Calu3 (cell line): ENCODE measurements around the gene INF2. TPM values are rescaled to one million over a fixed set of nuclear protein-coding genes. Genes with fewer than 3 reads are reported as not detected.

Experiments
- BruUV-seq: library from RNA; stranded (reverse); fragments of 400-500 nt; replicated peaks from 2 replicates; lab custom pipeline; 2021; lab: Mats Ljungman, UMichigan
- CTCF ChIA-PET: fragments of 300-600 bp; sonication (Branson Sonifier 250); formaldehyde crosslinking; loops from one replicate; lab custom pipeline; 2022; ENCODE audit warnings: antibody characterized with exemption; lab: Charles Lee
- DNase-seq: peaks from one replicate; pipeline ENCODE4 v3.0.0; 2022
- H3K27ac Mint-ChIP-seq: one replicate; pipeline ENCODE4 v1.8.0; 2022; ENCODE audit warnings: mixed read lengths; ENCODE audit not compliant: unreplicated experiment
- H3K27me3 Mint-ChIP-seq: one replicate; pipeline ENCODE4 v1.8.0; 2022; ENCODE audit warnings: mixed read lengths; ENCODE audit not compliant: unreplicated experiment
- H3K36me3 Mint-ChIP-seq: one replicate; pipeline ENCODE4 v1.8.0; 2022; ENCODE audit warnings: mild to moderate bottlenecking, moderate library complexity, mixed read lengths; ENCODE audit not compliant: insufficient read depth, unreplicated experiment
- H3K4me1 Mint-ChIP-seq: one replicate; pipeline ENCODE4 v1.8.0; 2022; ENCODE audit warnings: mild to moderate bottlenecking, low read depth, mixed read lengths; ENCODE audit not compliant: unreplicated experiment
- H3K4me3 Mint-ChIP-seq: one replicate; pipeline ENCODE4 v1.8.0; 2022; ENCODE audit warnings: mild to moderate bottlenecking, low read depth, moderate library complexity, mixed read lengths; ENCODE audit not compliant: unreplicated experiment
- H3K9me3 Mint-ChIP-seq: one replicate; pipeline ENCODE4 v1.8.0; 2022; ENCODE audit warnings: low read depth, mixed read lengths; ENCODE audit not compliant: unreplicated experiment
- intact Hi-C: fragments of 100-400 bp; cut with micrococcal nuclease; formaldehyde crosslinking; loops from one replicate; pipeline ENCODE4 v1.10.0; 2022; ENCODE audit not compliant: unreplicated experiment
- total RNA-seq: library from RNA; stranded (reverse); gene quantifications from 2 replicates; pipeline ENCODE4 v1.2.3, GENCODE V29; 2022
- TF ChIP-seq, protein P1 (sequence below): fragments of 200-600 bp; IDR thresholded peaks from one replicate; pipeline ENCODE4 v1.8.0; 2022; ENCODE audit warnings: antibody characterized with exemption; ENCODE audit not compliant: unreplicated experiment

INF2 gene
- total RNA-seq, 1 experiment from 2014 or later = 208 TPM

DNA sequence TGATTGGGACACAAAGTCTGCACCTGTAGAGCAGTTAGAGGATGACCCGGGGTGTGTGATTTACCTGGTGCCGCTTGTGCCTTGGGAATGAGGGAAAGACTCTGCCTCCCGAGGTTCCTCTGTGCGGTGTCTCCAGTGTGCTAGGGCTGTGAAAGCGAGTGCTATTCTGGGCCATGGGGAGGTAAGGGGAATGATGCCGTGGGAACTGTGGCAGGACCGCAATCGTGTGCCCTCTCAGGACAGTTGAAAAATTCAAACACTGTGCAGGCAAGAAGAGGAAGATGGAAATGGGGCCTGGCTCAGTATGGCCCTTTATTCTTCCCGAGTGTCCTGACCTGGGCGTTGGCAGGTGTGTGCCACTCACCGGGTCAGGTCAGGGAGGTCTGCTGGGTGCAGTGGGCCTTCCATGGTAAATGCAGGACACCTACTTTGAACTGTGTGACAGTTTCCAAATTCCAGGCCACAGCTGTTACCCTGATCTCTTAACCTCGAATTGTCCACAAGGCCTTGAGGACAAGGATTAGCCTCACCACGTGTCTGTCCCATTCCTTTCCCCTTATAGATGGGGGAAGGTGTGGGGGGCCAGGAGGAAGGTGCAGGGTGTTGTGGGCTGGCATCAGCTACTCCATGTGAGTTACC, 64.9 kb downstream of the INF2 start:
- CTCF ChIA-PET = no interaction called here
- H3K9me3 Mint-ChIP-seq = no peaks in the 10 kb centered on the region
- peak overlapping the region; percentile 84 for H3K27ac Mint-ChIP-seq
- intact Hi-C loops = no loop called here
- peaks cover 21% of the 10 kb centered on the region for H3K4me1 Mint-ChIP-seq
- H3K4me3 Mint-ChIP-seq = peak overlapping the region; percentile 100
- DNase-seq = no peak
- peaks cover 33% of the 10 kb centered on the region for H3K36me3 Mint-ChIP-seq
- TF ChIP-seq, protein P1, sequence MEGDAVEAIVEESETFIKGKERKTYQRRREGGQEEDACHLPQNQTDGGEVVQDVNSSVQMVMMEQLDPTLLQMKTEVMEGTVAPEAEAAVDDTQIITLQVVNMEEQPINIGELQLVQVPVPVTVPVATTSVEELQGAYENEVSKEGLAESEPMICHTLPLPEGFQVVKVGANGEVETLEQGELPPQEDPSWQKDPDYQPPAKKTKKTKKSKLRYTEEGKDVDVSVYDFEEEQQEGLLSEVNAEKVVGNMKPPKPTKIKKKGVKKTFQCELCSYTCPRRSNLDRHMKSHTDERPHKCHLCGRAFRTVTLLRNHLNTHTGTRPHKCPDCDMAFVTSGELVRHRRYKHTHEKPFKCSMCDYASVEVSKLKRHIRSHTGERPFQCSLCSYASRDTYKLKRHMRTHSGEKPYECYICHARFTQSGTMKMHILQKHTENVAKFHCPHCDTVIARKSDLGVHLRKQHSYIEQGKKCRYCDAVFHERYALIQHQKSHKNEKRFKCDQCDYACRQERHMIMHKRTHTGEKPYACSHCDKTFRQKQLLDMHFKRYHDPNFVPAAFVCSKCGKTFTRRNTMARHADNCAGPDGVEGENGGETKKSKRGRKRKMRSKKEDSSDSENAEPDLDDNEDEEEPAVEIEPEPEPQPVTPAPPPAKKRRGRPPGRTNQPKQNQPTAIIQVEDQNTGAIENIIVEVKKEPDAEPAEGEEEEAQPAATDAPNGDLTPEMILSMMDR = no peak
- TSS peak; percentile 40 for BruUV-seq
- no peaks in the 10 kb centered on the region for H3K27me3 Mint-ChIP-seq

DNA sequence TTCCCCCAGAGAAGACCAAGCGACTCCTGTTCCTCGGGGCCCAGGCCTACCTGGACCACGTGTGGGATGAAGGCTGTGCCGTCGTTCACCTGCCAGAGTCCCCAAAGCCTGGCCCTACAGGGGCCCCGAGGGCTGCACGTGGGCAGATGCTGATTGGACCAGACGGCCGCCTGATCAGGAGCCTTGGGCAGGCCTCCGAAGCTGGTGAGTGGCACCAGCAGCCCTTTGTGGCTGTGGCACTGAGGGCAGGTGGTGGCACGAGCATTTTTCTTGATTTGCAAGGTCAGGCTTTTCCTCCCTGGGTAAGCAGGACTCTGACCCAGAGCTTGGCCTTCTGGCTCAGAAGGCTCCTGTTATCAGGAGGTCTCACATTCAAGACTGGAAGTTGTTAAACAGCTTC, 66.2 kb downstream of the INF2 start:
- TF ChIP-seq, protein P1 = no peak
- no TSS peak for BruUV-seq
- CTCF ChIA-PET = no interaction called here
- Mint-ChIP-seq H3K27ac (no peak overlapping the region), H3K27me3 (no peaks in the 10 kb centered on the region), H3K4me3 (no peak overlapping the region), H3K36me3 (peaks cover 33% of the 10 kb centered on the region), H3K9me3 (no peaks in the 10 kb centered on the region), H3K4me1 (peaks cover 12% of the 10 kb centered on the region)
- DNase-seq = no peak
- intact Hi-C loops = no loop called here

DNA sequence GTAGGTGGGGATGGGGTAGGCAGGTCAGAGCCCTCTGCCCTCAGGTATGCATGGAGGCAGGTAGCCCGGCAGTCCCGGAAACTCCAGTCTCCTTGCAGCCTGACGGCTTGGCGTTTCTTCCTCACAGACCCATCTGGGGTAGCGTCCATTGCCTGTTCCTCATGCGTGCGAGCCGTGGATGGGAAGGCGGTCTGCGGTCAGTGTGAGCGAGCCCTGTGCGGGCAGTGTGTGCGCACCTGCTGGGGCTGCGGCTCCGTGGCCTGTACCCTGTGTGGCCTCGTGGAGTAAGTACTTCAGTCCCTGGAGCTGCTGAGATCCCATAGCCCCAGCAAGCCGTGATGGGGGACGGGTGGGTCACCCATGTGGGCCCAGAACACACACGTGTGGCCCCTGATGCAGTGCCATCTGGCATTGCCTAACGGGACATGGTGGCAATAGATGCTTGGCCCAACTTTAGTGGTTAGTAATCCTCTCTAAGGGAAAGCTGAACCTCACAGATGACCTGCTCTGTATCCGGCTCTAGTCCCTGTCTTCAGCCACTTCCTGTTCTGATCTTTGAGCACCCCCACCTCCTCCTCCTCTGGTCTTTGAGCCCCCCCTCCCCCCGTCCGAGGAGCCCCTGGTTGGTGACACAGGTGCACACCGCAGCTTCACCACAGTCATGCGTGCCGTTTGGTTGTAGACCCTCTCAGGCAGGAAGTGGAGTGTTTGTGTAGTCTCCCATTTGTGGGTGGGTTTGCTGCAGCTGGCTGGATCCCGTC, 67.2 kb downstream of the INF2 start:
- no peak overlapping the region for H3K27ac Mint-ChIP-seq
- H3K27me3 Mint-ChIP-seq = no peaks in the 10 kb centered on the region
- H3K4me1 Mint-ChIP-seq = peaks cover 12% of the 10 kb centered on the region
- no TSS peak for BruUV-seq
- TF ChIP-seq, protein P1 = no peak
- H3K4me3 Mint-ChIP-seq = no peak overlapping the region
- no peak for DNase-seq
- no peaks in the 10 kb centered on the region for H3K9me3 Mint-ChIP-seq
- intact Hi-C loops = no loop called here
- CTCF ChIA-PET = no interaction called here
- peaks cover 33% of the 10 kb centered on the region for H3K36me3 Mint-ChIP-seq

DNA sequence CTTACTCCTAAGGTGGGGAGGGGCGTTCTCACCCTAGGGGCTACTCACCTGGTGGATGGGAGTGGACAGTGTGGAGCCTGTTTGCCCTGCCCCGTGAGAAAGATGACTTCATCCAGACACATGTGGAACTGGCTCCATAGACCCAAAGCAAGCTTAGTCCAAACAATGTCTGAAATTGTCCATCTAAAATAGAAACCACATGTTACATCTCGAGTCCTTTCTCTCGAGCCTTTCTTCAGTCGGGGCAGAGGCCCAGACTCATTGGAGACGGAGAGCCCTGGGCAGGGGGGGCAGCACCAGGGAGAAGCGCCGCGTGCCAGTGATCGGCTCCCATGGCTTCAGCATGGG, 67.8 kb downstream of the INF2 start:
- Mint-ChIP-seq H3K27ac (no peak overlapping the region), H3K4me3 (no peak overlapping the region), H3K9me3 (no peaks in the 10 kb centered on the region), H3K36me3 (peaks cover 31% of the 10 kb centered on the region), H3K4me1 (peaks cover 12% of the 10 kb centered on the region), H3K27me3 (no peaks in the 10 kb centered on the region)
- intact Hi-C loops = no loop called here
- CTCF ChIA-PET = no interaction called here
- TF ChIP-seq, protein P1 = no peak
- DNase-seq = no peak
- BruUV-seq = no TSS peak
